Aorta (tissue), 5 donors: ENCODE results near the gene SCARB1. TPM values are rescaled to one million over a fixed set of nuclear protein-coding genes. Genes with fewer than 3 reads are reported as not detected.
A peak's percentile ranks its signal among the peaks of the same experiment; 100 is the strongest.

Experiments used
- ATAC-seq: fragments of 200-7000 bp; cut with Tn5 transposase; one replicate; pipeline ENCODE4 v1.9.1; 2022; ENCODE audit warnings: moderate library complexity; ENCODE audit not compliant: low FRiP score
- DNase-seq, 2 donors: peaks; one replicate each; pipeline ENCODE4 v3.0.0-alpha.2; 2020
- H3K27ac ChIP-seq, 2 donors: one replicate each; pipeline ENCODE4 v1.5.1; 2013; ENCODE audit warnings: low read length in 2 of 2, mild to moderate bottlenecking in 2 of 2, moderate library complexity in 2 of 2, control low read depth in 1 of 2, inconsistent platforms in 1 of 2, low read depth in 1 of 2
- H3K27me3 ChIP-seq, 2 donors: one replicate each; pipeline ENCODE4 v1.6.1; 2013; ENCODE audit warnings: control low read depth in 1 of 2, low read length in 1 of 2, mild to moderate bottlenecking in 1 of 2, moderate library complexity in 1 of 2; ENCODE audit not compliant: insufficient read depth in 2 of 2, control insufficient read depth in 1 of 2
- H3K36me3 ChIP-seq, 2 donors: one replicate each; pipeline ENCODE4 v1.6.1; 2013; ENCODE audit warnings: control low read depth in 1 of 2, low read length in 1 of 2, mild to moderate bottlenecking in 1 of 2; ENCODE audit not compliant: insufficient read depth in 2 of 2, control insufficient read depth in 1 of 2
- H3K4me1 ChIP-seq, 2 donors: one replicate each; pipeline ENCODE4 v1.6.1; 2013; ENCODE audit warnings: low read length in 2 of 2, control low read depth in 1 of 2, mild to moderate bottlenecking in 1 of 2, moderate library complexity in 1 of 2; ENCODE audit not compliant: insufficient read depth in 2 of 2, control insufficient read depth in 1 of 2
- H3K4me3 ChIP-seq, 2 donors: one replicate each; pipeline ENCODE4 v1.5.1; 2013; ENCODE audit warnings: low read length in 2 of 2, control low read depth in 1 of 2, mild to moderate bottlenecking in 1 of 2
- H3K9me3 ChIP-seq: one replicate; pipeline ENCODE4 v1.6.1; 2013; ENCODE audit warnings: mild to moderate bottlenecking, low read length; ENCODE audit not compliant: control insufficient read depth
- WGBS, 2 donors: extraction: QIAGEN DNeasy Blood & Tissue Kit; methylation state at CpG; one replicate each; pipeline ENCODE4 v1.1.7; 2013; 5-methylcytosine and 5-hydroxymethylcytosine counted together
- intact Hi-C, 2 donors: fragments of 100-400 bp; cut with DNase I; formaldehyde crosslinking; loops; one replicate each; pipeline versions ENCODE4 v1.14.2 to v1.15.0; 2022
- polyA plus RNA-seq, 2 donors: library from polyadenylated mRNA; stranded (reverse); fragments of 200-250 nt; gene quantifications; one replicate each; pipeline ENCODE4 v1.2.3, GENCODE V29; 2013
- total RNA-seq, 2 donors: library from RNA; stranded (reverse); fragmentation: NEBNext Ultra II Directional; extraction: Animal tissue kit (Norgen Biotek cat#: 25700); gene quantifications; one replicate each; pipeline ENCODE4 v1.2.1, GENCODE V29; 2021
- donor health status: healthy with polysubstance abuse.
- donor health status: Bipolar disorder and iron deficiency.
- donor health status: DM: no; HTN: no; CAD: no.
- donor health status: DM: no; HTN: no; CAD: no.
- donor health status: DM: yes; HTN: yes; CAD: no.

The SCARB1 gene
- total and polyA plus RNA-seq, 4 donors: 6.6 to 38.5 (median 11.9) TPM

DNA sequence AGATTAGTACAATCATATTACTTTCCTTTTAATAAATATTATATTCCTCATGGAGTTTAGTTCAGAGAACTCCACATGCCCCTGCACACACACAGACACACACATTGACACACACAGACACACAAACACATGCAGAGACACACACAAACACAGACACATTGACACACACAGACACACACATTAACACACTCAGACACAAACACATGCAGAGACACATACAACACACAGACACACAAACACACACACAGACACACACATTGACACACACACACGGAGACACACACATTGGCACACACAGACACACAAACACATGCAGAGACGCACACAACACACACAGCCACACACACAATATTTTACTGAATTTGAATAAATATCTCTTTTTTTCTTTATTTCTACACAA lies 12.5 kb upstream of the SCARB1 start:
- DNase-seq: no peak
- no peaks in the 10 kb centered on the region for H3K27me3 ChIP-seq
- no peak for ATAC-seq
- no peaks in the 10 kb centered on the region for H3K9me3 ChIP-seq
- H3K36me3 ChIP-seq: no peaks in the 10 kb centered on the region
- 73 to 95% methylated on average over 2 of the region's 2 CpGs for WGBS, 2 donors
- no peak overlapping the region for H3K4me3 ChIP-seq
- no peaks in the 10 kb centered on the region for H3K4me1 ChIP-seq
- H3K27ac ChIP-seq: no peak overlapping the region
- intact Hi-C loops: no loop called here

- 69 to 72% methylated on average over 2 of the region's 2 CpGs for WGBS, 2 donors
- no peaks in the 10 kb centered on the region for H3K4me1 ChIP-seq
- no peak for ATAC-seq
- H3K4me3 ChIP-seq: no peak overlapping the region
- no peak overlapping the region for H3K27ac ChIP-seq
- no peaks in the 10 kb centered on the region for H3K36me3 ChIP-seq
- no peak for DNase-seq
- H3K27me3 ChIP-seq: no peaks in the 10 kb centered on the region
- no peaks in the 10 kb centered on the region for H3K9me3 ChIP-seq
- intact Hi-C loops: no loop called here
Observed at GRCh38 chr12:124875803-124876132, 12.1 kb upstream of the SCARB1 start.

DNA sequence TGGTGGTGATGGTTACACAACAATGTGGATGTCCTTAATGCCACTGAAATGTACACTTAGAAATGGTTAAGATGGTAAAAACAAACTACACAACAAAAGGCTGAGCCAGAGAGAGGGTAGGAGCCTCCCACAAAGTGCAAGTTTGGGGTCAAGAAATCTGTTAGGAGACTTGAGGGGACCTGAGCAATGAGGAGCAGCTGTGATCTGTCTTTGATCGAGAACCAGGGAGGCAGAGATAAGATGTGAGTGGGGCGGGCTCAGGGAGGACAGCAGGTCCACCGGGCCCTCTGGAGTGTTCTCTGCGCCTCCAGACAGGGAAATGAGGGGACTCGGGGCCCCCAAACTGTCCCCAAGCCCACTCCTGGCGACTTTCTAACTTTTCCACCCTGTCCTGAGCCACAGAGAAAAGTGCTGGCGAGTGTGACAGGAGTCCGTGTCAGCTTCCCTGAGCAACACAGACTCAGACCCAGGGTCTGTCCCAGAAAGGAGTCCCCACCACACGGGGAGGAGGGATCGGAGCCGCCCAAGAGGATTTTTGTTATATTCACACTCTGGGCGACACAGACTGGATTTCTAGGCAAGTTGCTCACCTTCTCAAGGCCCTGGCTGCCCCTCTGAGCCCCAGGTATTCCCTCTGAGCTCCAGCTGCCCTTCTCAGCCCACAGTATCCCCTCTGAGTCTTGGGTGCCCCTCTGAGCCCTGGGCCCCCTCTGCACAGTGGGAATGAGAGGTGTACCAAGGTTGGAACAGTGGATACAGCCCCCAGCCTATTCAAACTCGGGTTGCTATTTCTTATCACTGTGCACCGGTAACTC lies 11.5 kb upstream of the SCARB1 start:
- no peaks in the 10 kb centered on the region for H3K36me3 ChIP-seq
- no peak overlapping the region for H3K4me3 ChIP-seq
- no peaks in the 10 kb centered on the region for H3K27me3 ChIP-seq
- no peaks in the 10 kb centered on the region for H3K4me1 ChIP-seq
- 71 to 76% methylated on average over 14 of the region's 14 CpGs for WGBS, 2 donors
- no peaks in the 10 kb centered on the region for H3K9me3 ChIP-seq
- DNase-seq (no peak), ATAC-seq (no peak)
- intact Hi-C loops: no loop called here
- no peak overlapping the region for H3K27ac ChIP-seq

DNA sequence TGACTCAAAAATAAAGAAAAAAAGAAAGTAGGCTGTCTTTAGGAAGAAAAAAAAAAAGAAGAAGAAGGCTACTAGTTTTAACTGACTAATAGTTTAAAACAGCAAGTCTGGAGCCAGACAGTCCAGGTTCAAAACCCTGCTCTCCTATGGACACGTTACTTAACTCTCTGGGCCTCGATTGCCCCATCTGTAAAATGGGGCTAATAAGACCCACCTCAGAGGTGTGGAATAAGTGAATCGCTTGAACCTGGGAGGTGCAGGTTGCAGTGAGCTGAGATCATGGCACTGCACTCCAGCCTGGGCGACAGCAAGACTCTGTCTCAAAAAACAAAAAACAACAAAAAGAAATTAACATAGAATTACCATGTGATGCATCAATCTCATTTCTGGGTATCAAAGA lies 10.5 kb upstream of the SCARB1 start:
- H3K27ac ChIP-seq: no peak overlapping the region
- DNase-seq: no peak
- no peaks in the 10 kb centered on the region for H3K36me3 ChIP-seq
- no peak overlapping the region for H3K4me3 ChIP-seq
- no peaks in the 10 kb centered on the region for H3K4me1 ChIP-seq
- ATAC-seq: no peak
- intact Hi-C loops: no loop called here
- WGBS, 2 donors: 92 to 94% methylated on average over 4 of the region's 4 CpGs
- no peaks in the 10 kb centered on the region for H3K9me3 ChIP-seq
- no peaks in the 10 kb centered on the region for H3K27me3 ChIP-seq

- Histone ChIP-seq H3K4me1 (no peaks in the 10 kb centered on the region), H3K27ac (no peak overlapping the region), H3K4me3 (no peak overlapping the region), H3K36me3 (no peaks in the 10 kb centered on the region), H3K9me3 (no peaks in the 10 kb centered on the region), H3K27me3 (no peaks in the 10 kb centered on the region)
- 89 to 92% methylated on average over 11 of the region's 11 CpGs for WGBS, 2 donors
- no peak for DNase-seq
- intact Hi-C loops: no loop called here
- no peak for ATAC-seq
Observed at GRCh38 chr12:124872068-124872719, 8.5 kb upstream of the SCARB1 start.

- intact Hi-C loops: no loop called here
- WGBS, 2 donors: 88 to 90% methylated on average over 4 of the region's 4 CpGs
- no peak for ATAC-seq
Observed at GRCh38 chr12:124871297-124871696, 7.6 kb upstream of the SCARB1 start.

DNA sequence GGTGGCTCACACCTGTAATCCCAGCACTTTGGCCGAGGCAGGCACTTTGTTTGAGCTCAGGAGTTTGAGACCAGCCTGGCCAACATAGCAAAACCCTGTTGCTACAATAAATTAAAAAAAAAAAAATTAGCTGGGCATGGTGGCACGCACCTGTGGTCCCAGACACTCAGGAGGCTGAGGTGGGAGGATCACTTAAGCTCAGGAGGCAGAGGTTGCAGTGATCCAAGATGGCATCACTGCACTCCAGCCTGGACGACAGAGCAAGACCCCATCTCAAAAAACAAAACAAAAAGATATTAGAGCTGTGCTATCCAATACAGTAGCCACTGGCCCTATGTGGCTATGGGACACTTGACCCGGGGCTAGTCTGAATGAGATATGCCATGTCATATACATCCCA lies 6.9 kb upstream of the SCARB1 start:
- intact Hi-C loops: no loop called here

More at GRCh38 chr12:124871297-124871696, 7.6 kb upstream of the SCARB1 start:
- H3K36me3 ChIP-seq: no peaks in the 10 kb centered on the region
- no peaks in the 10 kb centered on the region for H3K9me3 ChIP-seq
- no peak overlapping the region for H3K27ac ChIP-seq
- no peaks in the 10 kb centered on the region for H3K4me1 ChIP-seq
- H3K4me3 ChIP-seq: no peak overlapping the region
- no peak for DNase-seq
- H3K27me3 ChIP-seq: no peaks in the 10 kb centered on the region

GRCh38 chr12:124869059-124869665 lies 5.5 kb upstream of the SCARB1 start:
- ATAC-seq (peak; percentile 52), DNase-seq (peak in 1 of 2 donors; percentile 72)
- no peak overlapping the region for H3K4me3 ChIP-seq
- H3K27me3 ChIP-seq: no peaks in the 10 kb centered on the region
- no peaks in the 10 kb centered on the region for H3K9me3 ChIP-seq
- H3K36me3 ChIP-seq: no peaks in the 10 kb centered on the region
- no peaks in the 10 kb centered on the region for H3K4me1 ChIP-seq
- no peak overlapping the region for H3K27ac ChIP-seq
- intact Hi-C loops: no loop called here
- 81 to 86% methylated on average over 17 of the region's 17 CpGs for WGBS, 2 donors

More for the DNA sequence above, 6.9 kb upstream of the SCARB1 start:
- Histone ChIP-seq H3K27me3 (no peaks in the 10 kb centered on the region), H3K36me3 (no peaks in the 10 kb centered on the region), H3K27ac (no peak overlapping the region), H3K4me1 (no peaks in the 10 kb centered on the region), H3K4me3 (no peak overlapping the region), H3K9me3 (no peaks in the 10 kb centered on the region)
- no peak for ATAC-seq
- DNase-seq: no peak
- 93 to 94% methylated on average over 4 of the region's 4 CpGs for WGBS, 2 donors
